Measurements from ENCODE around the gene TROAP. TPM values are rescaled to one million over a fixed set of nuclear protein-coding genes. Genes with fewer than 3 reads are reported as not detected.

Gene TROAP, protein sequence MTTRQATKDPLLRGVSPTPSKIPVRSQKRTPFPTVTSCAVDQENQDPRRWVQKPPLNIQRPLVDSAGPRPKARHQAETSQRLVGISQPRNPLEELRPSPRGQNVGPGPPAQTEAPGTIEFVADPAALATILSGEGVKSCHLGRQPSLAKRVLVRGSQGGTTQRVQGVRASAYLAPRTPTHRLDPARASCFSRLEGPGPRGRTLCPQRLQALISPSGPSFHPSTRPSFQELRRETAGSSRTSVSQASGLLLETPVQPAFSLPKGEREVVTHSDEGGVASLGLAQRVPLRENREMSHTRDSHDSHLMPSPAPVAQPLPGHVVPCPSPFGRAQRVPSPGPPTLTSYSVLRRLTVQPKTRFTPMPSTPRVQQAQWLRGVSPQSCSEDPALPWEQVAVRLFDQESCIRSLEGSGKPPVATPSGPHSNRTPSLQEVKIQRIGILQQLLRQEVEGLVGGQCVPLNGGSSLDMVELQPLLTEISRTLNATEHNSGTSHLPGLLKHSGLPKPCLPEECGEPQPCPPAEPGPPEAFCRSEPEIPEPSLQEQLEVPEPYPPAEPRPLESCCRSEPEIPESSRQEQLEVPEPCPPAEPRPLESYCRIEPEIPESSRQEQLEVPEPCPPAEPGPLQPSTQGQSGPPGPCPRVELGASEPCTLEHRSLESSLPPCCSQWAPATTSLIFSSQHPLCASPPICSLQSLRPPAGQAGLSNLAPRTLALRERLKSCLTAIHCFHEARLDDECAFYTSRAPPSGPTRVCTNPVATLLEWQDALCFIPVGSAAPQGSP
- 0.89 and 5.0 TPM in 2 replicates for total RNA-seq

DNA sequence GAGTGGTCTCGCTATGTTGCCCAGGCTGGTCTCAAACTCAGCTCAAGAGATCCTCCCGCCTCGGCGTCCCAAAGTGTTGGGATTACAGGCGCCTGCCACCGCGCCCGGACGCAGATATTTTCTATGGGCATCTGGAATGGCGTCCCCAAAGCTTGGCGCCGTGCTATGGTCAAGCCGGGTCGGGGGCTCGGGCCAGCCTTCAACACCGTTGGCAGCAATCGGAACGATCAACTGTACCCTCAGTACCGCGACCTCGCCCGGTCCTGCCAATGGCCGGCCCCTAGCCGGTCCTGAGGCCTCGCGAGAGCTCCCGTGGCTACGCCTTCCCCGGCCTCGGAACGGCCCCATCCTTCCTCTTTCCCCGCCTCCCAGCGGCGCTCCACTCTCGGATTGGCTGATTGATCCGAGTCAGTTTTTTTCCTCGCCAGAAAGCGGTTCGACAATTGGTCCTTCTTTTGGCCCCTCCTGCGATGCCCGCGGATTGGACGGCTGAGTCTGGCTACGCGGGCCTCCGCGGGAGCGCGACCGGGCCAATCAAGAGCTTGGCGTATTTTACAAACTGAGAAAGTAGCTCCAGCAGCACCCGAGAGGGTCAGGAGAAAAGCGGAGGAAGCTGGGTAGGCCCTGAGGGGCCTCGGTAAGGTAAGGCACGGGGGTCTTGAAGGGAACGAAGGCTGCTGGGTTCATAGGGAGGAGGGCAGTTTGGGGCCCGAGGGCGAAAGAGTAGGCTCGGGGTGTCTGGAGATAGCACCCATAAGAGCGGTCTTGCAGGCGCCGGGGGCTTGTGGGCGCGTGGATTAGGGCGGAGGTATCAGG is at the start of gene TROAP:
Gene TROAP, plus strand, starts transcription at position 548 of the 816 bp plus-strand sequence. CDS start 354 bp downstream, outside the sequence.

DNA sequence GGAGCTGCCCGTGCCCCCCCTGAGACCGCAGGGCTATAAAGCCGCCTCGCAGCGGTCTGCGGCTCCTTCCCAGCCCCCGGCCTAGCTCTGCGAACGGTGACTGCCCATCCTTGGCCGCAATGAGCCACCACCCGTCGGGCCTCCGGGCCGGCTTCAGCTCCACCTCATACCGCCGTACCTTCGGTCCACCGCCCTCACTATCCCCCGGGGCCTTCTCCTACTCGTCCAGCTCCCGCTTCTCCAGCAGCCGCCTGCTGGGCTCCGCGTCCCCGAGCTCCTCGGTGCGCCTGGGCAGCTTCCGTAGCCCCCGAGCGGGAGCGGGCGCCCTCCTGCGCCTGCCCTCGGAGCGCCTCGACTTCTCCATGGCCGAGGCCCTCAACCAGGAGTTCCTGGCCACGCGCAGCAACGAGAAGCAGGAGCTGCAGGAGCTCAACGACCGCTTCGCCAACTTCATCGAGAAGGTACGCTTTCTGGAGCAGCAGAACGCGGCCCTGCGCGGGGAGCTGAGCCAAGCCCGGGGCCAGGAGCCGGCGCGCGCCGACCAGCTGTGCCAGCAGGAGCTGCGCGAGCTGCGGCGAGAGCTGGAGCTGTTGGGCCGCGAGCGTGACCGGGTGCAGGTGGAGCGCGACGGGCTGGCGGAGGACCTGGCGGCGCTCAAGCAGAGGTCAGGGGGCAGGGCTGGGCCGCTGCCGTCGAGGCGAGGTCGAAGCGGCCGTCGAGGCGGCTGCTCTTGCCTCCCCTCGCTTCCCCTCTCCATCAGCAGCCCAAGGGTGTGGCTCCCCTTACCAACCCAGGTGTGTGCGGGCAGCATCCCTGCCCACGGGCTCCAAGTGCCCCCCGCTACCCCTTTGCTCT is 27.7 kb upstream of the TROAP start, which contains the start of gene PRPH:
Gene PRPH, plus strand, starts transcription at position 66 of the 855 bp plus-strand sequence. Its CDS starts 54 bp downstream, at position 120.

DNA sequence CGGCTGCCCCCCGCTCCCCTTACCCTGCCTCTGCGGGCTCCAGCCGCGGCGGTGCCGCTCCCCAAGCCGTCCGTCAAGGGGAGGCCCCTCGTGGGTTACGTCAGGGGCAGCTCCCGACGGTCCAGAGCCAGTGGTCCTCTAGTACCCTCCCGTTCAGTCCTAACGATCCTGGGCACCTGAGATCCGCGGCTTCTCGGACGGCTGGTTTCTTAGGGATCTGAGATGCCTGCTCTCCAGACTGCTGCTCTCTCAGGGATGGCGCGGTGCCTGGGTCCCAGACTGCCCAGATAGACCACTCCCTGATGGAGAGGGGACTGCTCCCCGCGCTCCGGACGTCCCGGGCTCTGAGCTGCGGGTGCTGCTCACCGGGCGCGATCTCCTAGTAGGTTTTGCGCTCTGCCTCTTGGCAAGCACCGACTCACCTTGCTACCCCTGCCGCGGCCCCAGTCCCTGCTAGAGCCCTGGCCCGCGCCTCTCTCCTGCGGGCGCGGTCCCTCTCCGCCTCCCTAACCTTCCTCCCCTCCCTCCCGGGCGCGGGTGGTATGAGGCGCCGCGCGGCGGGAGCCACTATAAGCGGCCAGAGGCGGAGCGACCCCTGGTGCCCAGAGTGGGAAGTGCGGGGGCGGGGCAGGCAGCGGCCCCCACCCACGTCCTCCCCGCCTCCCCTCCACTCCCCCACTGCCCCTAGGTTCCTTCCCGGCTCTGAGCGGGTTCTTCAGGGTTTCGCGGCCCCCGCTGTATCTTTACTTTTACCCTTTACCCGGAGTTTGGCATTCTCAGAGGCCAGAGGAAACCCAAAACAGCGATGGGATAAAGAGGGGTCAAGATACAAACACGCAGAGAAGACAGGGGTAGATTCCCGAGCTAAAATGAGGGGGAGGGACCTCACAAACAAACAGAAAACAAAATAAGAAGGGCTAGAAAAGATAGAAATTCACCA is 13.9 kb downstream of the TROAP start, which contains the start of gene C1QL4:
Gene C1QL4, minus strand, starts transcription at position 544 of the 940 bp plus-strand sequence. CDS start 711 bp downstream, outside the sequence.

DNA sequence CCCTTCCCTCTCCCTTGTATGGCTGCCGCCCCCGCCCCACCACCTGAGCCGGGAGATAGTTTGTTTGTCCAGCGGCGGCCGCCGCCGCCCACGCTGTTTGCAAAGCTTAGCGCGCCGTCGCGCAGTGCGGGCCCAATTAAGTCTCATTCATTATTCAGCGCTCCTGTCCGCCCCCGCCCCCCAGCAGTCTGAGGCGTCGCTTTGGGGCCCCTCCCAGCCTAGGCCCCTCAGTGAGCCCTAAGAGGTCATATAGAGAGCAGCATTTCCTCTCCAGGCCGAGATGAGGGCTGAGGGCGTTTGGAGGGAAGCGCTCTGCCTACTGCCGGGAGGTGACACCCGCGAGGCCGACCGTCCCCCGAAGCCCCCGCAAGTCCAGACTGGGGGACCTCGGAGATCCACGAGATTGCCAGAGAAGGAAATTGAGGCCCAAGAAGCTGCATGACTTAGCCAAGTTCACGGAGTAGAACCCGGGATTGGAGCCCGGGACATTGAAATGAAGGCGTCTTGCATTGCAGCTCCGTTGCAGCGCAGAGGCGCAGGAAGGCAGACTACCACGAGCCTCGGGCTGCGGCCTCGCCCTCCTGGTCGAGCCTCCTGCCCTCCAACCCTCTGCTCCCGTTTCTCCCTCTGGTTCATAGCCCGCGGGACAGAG is 23.7 kb downstream of the TROAP start, which contains the start of gene DNAJC22:
Gene DNAJC22, plus strand, starts transcription at position 230 of the 652 bp plus-strand sequence. CDS start 1,985 bp downstream, outside the sequence.

DNA sequence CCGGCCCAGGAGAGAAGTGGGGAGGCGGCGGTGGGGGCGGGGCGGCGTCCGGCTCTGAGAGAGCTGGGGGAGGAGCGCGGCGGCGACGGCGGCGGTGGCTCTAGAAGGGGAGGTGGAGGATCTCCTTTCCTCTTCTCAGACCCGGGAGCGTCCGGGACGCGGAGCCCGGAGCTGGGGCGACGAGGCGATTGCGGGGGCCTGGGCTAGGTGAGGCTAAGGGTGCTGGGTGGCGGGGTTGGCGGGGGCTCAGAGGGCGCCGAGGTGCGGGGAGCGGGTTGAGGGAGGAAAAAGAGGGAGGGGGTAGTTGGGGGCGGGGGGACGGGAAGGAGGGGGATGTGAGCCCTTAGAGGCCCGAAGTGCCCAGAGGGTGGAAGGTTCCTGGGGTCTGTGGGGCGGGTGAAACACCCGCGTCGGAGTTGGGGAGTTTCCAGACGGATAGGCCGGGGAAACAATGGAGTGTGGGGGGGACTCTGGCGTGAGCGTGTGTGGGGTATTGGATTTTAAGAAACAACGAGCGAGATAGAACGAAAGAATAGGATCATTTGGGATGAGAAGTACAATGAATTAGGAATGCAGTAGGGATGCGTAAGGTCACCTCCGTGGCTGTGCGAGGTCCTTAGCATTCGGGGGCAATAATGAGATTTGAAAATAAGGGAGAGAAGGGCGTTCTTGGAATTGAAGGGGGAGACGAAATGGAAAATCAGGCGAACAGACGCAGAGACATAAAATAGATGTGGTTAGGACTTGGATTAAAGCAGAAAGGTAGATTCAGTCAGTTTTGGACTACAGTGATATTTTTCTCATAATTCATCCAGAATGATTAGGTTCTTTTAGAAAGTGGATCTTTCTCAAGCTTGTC is 44.6 kb downstream of the TROAP start, which contains the start of gene SPATS2:
Gene SPATS2, plus strand, starts transcription at position 82 of the 859 bp plus-strand sequence. CDS start 93,551 bp downstream, outside the sequence.

Other genes starting within 250 kb of the TROAP start
- gene DHH, start 228.5 kb upstream of the TROAP start, total RNA-seq, result 0.05 TPM in 1 of 2 replicates, not detected in the other
- 37.6 and 56.4 TPM in 2 replicates for gene LMBR1L, start 212.4 kb upstream of the TROAP start, total RNA-seq
- gene TUBA1B, start 191.9 kb upstream of the TROAP start, total RNA-seq, result 515 and 1,601 TPM in 2 replicates
- 341 and 811 TPM in 2 replicates for gene TUBA1A, start 134.2 kb upstream of the TROAP start, total RNA-seq
- 159 and 508 TPM in 2 replicates for gene TUBA1C, start 58.2 kb upstream of the TROAP start, total RNA-seq
- not detected in 2 replicates for gene PRPH, start 28.1 kb upstream of the TROAP start, total RNA-seq
- 0.14 TPM in 1 of 2 replicates, not detected in the other for gene C1QL4, start 13.9 kb downstream of the TROAP start, total RNA-seq
- gene DNAJC22, start 23.6 kb downstream of the TROAP start, total RNA-seq, result 0.83 and 1.2 TPM in 2 replicates
- 30.0 and 65.8 TPM in 2 replicates for gene SPATS2, start 44.2 kb downstream of the TROAP start, total RNA-seq
- gene KCNH3, start 215.8 kb downstream of the TROAP start, total RNA-seq, result under 0.01 and 0.14 TPM in 2 replicates
- 40.1 and 42.7 TPM in 2 replicates for gene MCRS1, start 244.9 kb downstream of the TROAP start, total RNA-seq

All from smooth muscle cell of the umbilical artery (primary cell).